ENCODE data around the gene FNDC3B. TPM values are rescaled to one million over a fixed set of nuclear protein-coding genes. Genes with fewer than 3 reads are reported as not detected.

FNDC3B gene
- total RNA-seq, 2 donors from 2014 or later = 80.6 to 107 TPM

DNA sequence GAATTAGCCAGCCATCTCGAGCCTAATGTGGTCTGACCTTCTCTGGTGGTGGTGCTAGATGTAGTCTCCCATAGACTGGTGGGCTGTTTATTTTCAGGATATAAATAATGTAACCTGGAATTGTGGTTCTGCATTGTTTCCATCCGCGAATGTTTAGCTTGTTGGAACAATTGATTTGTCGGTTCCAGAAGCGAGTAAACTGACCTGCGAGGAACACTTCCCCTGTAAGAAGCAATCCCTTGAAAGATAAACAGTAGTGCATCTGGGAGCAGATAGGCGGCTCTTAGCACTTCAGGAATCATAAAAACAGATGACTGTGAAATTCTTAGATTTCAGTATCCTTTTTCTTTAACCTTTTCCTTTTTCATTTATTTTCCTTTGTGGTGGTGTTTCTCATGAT is 251.1 kb downstream of the FNDC3B start:
- H3K9me3 ChIP-seq (ENCODE audit: control insufficient read depth, low read length) = no peaks in the 10 kb centered on the region
- no peak overlapping the region for H3K9ac ChIP-seq (ENCODE audit: extremely low read depth, low read length, poor library complexity, severe bottlenecking)
- no peaks in the 10 kb centered on the region for H3K9me3 Mint-ChIP-seq
- H3K4me3 Mint-ChIP-seq = no peak overlapping the region
- no peak for DNase-seq
- H3K36me3 ChIP-seq (ENCODE audit: control insufficient read depth, insufficient read depth, low read length) = peaks cover 97% of the 10 kb centered on the region
- 87 to 94% methylated on average over 5 to 7 of the region's 7 CpGs for WGBS, 2 experiments (ENCODE audit: insufficient coverage in 1 of 2, insufficient read length in 1 of 2)
- no peaks in the 10 kb centered on the region for H3K27me3 Mint-ChIP-seq (ENCODE audit: insufficient read depth)
- TF ChIP-seq, protein P1, sequence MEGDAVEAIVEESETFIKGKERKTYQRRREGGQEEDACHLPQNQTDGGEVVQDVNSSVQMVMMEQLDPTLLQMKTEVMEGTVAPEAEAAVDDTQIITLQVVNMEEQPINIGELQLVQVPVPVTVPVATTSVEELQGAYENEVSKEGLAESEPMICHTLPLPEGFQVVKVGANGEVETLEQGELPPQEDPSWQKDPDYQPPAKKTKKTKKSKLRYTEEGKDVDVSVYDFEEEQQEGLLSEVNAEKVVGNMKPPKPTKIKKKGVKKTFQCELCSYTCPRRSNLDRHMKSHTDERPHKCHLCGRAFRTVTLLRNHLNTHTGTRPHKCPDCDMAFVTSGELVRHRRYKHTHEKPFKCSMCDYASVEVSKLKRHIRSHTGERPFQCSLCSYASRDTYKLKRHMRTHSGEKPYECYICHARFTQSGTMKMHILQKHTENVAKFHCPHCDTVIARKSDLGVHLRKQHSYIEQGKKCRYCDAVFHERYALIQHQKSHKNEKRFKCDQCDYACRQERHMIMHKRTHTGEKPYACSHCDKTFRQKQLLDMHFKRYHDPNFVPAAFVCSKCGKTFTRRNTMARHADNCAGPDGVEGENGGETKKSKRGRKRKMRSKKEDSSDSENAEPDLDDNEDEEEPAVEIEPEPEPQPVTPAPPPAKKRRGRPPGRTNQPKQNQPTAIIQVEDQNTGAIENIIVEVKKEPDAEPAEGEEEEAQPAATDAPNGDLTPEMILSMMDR (conservative IDR thresholded peaks at IDR 0.05) = no peak
- H3K27me3 ChIP-seq (ENCODE audit: control insufficient read depth, insufficient read depth, low read length, poor library complexity, severe bottlenecking) = no peaks in the 10 kb centered on the region
- no peak overlapping the region for H3K27ac Mint-ChIP-seq
- H3K27ac ChIP-seq (ENCODE audit: low read depth, low read length) = no peak overlapping the region
- peaks cover 2% of the 10 kb centered on the region for H3K4me1 ChIP-seq (ENCODE audit: control insufficient read depth, insufficient read depth, low read length)
- H3K36me3 Mint-ChIP-seq (ENCODE audit: low read depth) = peaks cover 49% of the 10 kb centered on the region
- H3K4me1 Mint-ChIP-seq = peaks cover 17% of the 10 kb centered on the region
- H3K4me3 ChIP-seq (ENCODE audit: low read length) = no peak overlapping the region

DNA sequence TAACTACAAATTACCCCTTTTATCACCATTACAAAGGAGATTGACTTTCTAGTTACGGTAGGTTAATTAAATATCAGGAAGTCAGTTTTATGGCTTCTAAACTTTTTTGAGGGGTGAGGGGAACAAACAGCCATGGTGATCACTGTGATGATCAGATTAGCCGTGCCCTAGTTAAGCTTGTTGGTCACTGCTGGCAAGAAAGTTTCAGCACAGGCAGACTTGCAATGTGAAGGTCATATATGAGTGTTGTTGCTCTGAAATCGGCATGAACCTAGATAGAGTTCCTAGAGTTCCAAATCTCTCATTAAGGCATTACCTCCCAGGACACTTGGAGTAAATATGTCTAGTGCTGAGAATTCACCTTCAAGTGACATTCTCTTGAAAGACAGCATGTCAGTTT is 252.3 kb downstream of the FNDC3B start:
- no peak overlapping the region for H3K27ac ChIP-seq (ENCODE audit: low read depth, low read length)
- H3K4me1 Mint-ChIP-seq = peaks cover 17% of the 10 kb centered on the region
- peaks cover 2% of the 10 kb centered on the region for H3K4me1 ChIP-seq (ENCODE audit: control insufficient read depth, insufficient read depth, low read length)

DNA sequence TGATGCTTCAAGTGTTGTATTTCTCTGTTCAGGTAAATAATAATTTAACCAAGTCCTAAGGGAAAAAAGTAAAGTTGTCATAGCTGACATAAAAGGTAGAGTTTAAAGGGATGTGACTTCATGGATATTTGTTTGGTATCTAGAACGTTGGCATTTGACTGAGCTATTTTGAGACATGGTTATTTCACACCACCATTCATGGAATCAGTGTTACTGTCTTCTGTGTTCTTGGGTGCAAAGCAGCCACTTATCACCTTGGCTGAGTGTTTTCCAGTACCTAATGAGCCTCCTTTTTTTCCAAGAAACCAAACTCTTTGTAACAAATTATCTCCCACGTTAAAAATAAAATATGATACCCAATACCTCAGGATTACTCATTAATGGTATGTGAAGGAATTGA is 253.0 kb downstream of the FNDC3B start:
- Histone ChIP-seq H3K27me3 (ENCODE audit: control insufficient read depth, insufficient read depth, low read length, poor library complexity, severe bottlenecking) (no peaks in the 10 kb centered on the region), H3K4me1 (ENCODE audit: control insufficient read depth, insufficient read depth, low read length) (peaks cover 2% of the 10 kb centered on the region), H3K27ac (ENCODE audit: low read depth, low read length) (no peak overlapping the region), H3K9ac (ENCODE audit: extremely low read depth, low read length, poor library complexity, severe bottlenecking) (no peak overlapping the region), H3K36me3 (ENCODE audit: control insufficient read depth, insufficient read depth, low read length) (peaks cover 96% of the 10 kb centered on the region), H3K4me3 (ENCODE audit: low read length) (no peak overlapping the region), H3K9me3 (ENCODE audit: control insufficient read depth, low read length) (no peaks in the 10 kb centered on the region)
- Mint-ChIP-seq H3K4me1 (peaks cover 17% of the 10 kb centered on the region), H3K4me3 (no peak overlapping the region), H3K27ac (no peak overlapping the region), H3K27me3 (ENCODE audit: insufficient read depth) (no peaks in the 10 kb centered on the region), H3K36me3 (ENCODE audit: low read depth) (peaks cover 53% of the 10 kb centered on the region), H3K9me3 (no peaks in the 10 kb centered on the region)
- TF ChIP-seq, protein P1 (conservative IDR thresholded peaks at IDR 0.05) = no peak
- no peak for DNase-seq
- WGBS, 2 experiments (ENCODE audit: insufficient coverage in 1 of 2, insufficient read length in 1 of 2) = 80 to 96% methylated on average over 1 of the region's 2 CpGs

More for the DNA sequence above, 252.3 kb downstream of the FNDC3B start:
- H3K9ac ChIP-seq (ENCODE audit: extremely low read depth, low read length, poor library complexity, severe bottlenecking) = no peak overlapping the region
- WGBS, 2 experiments (ENCODE audit: insufficient coverage in 1 of 2, insufficient read length in 1 of 2) = 80 to 94% methylated on average over 1 to 3 of the region's 3 CpGs
- H3K4me3 ChIP-seq (ENCODE audit: low read length) = no peak overlapping the region
- TF ChIP-seq, protein P1 (conservative IDR thresholded peaks at IDR 0.05) = no peak
- Mint-ChIP-seq H3K4me3 (no peak overlapping the region), H3K27me3 (ENCODE audit: insufficient read depth) (no peaks in the 10 kb centered on the region), H3K36me3 (ENCODE audit: low read depth) (peaks cover 52% of the 10 kb centered on the region), H3K27ac (no peak overlapping the region), H3K9me3 (no peaks in the 10 kb centered on the region)
- peaks cover 97% of the 10 kb centered on the region for H3K36me3 ChIP-seq (ENCODE audit: control insufficient read depth, insufficient read depth, low read length)
- H3K9me3 ChIP-seq (ENCODE audit: control insufficient read depth, low read length) = no peaks in the 10 kb centered on the region
- no peak for DNase-seq
- no peaks in the 10 kb centered on the region for H3K27me3 ChIP-seq (ENCODE audit: control insufficient read depth, insufficient read depth, low read length, poor library complexity, severe bottlenecking)

All from endodermal cell (in vitro differentiated cells).